WERI-Rb-1 (cell line): Measurements from ENCODE around the gene STK10.

Source experiments
- DNase-seq: peaks from one replicate; pipeline ENCODE4 v3.0.0-alpha.2; 2020
- H3K27ac ChIP-seq: fragments of 250-450 bp; sonication (Bioruptor Pico); 2 replicates; pipeline ENCODE4 v1.5.1; 2020; ENCODE audit warnings: mild to moderate bottlenecking, moderate library complexity
- H3K27me3 ChIP-seq: fragments of 250-450 bp; sonication (Bioruptor Pico); 2 replicates; pipeline ENCODE4 v1.5.1; 2021; ENCODE audit warnings: mild to moderate bottlenecking, low read depth, moderate library complexity; ENCODE audit not compliant: insufficient read depth, severe bottlenecking
- H3K36me3 ChIP-seq: fragments of 250-450 bp; sonication (Bioruptor Pico); 2 replicates; pipeline ENCODE4 v1.5.1; 2020; ENCODE audit warnings: mild to moderate bottlenecking, moderate library complexity
- H3K4me3 ChIP-seq: 2 replicates; pipeline ENCODE4 v1.5.1; 2011; ENCODE audit warnings: low read depth, mild to moderate bottlenecking, control low read depth, low read length
- H3K9me3 ChIP-seq: fragments of 250-450 bp; sonication (Bioruptor Pico); 2 replicates; pipeline ENCODE4 v1.5.1; 2021; ENCODE audit warnings: mild to moderate bottlenecking, moderate library complexity; ENCODE audit not compliant: severe bottlenecking
- CTCF ChIP-seq: IDR thresholded peaks from 2 replicates; pipeline ENCODE4 v1.5.1; 2011; ENCODE audit warnings: low read depth, mild to moderate bottlenecking, control low read depth, inconsistent platforms, low read length

The STK10 gene

GRCh38 chr5:171992305-171992704, 195.7 kb downstream of the STK10 start:
- no peak for DNase-seq
- H3K4me3 ChIP-seq: no peak overlapping the region
- H3K36me3 ChIP-seq: no peaks in the 10 kb centered on the region; the same call in 1 of the 2 replicates
- no peaks in the 10 kb centered on the region for H3K9me3 ChIP-seq
- no peak for TF ChIP-seq CTCF
- H3K27me3 ChIP-seq: no peaks in the 10 kb centered on the region
- no peak overlapping the region for H3K27ac ChIP-seq
